Measurements from ENCODE around the gene ZNF385D.

DNA sequence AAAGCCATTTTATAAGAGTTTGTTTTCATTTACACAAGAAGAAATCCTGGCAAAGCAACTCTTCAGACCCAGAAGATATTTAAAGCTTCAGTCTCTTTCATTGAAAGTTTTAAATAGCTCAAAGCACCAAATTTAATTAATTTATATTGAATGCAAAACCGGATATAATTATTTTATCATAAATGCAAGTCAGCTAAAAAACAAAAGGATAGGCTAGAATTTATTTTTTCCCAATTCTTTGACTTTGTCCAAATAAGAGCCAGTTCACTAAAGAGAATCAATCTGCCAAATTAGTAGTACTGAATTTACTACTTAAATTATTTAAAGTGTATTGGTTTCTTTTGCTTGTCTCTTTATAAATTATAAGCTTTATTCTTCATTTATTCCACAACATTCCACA is 101.5 kb downstream of the ZNF385D start:
- TF ChIP-seq, protein P1, sequence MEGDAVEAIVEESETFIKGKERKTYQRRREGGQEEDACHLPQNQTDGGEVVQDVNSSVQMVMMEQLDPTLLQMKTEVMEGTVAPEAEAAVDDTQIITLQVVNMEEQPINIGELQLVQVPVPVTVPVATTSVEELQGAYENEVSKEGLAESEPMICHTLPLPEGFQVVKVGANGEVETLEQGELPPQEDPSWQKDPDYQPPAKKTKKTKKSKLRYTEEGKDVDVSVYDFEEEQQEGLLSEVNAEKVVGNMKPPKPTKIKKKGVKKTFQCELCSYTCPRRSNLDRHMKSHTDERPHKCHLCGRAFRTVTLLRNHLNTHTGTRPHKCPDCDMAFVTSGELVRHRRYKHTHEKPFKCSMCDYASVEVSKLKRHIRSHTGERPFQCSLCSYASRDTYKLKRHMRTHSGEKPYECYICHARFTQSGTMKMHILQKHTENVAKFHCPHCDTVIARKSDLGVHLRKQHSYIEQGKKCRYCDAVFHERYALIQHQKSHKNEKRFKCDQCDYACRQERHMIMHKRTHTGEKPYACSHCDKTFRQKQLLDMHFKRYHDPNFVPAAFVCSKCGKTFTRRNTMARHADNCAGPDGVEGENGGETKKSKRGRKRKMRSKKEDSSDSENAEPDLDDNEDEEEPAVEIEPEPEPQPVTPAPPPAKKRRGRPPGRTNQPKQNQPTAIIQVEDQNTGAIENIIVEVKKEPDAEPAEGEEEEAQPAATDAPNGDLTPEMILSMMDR (IDR thresholded peaks at IDR 0.05), result no peak
- TF ChIP-seq POLR2AphosphoS5 (IDR thresholded peaks at IDR 0.05; ENCODE audit: insufficient read depth in 1 of 2, low read depth in 1 of 2) (no peak), POLR2A (IDR thresholded peaks at IDR 0.05) (no peak)
